Hepatocyte (in vitro differentiated cells): ENCODE data around the gene COMP. TPM values are rescaled to one million over a fixed set of nuclear protein-coding genes. Genes with fewer than 3 reads are reported as not detected.
"Not testable (repeated sequence)": the region's sequence is repeated elsewhere in the genome, so short reads cannot be mapped to it uniquely, and the experiment has no call there.

ENCODE experiments used
- DNase-seq: peaks from one replicate; pipeline ENCODE4 v3.0.0-alpha.2; 2016; ENCODE audit warnings: low spot score
- H2AFZ ChIP-seq: fragments of 200-600 bp; sonication (generic); 2 replicates; pipeline ENCODE4 v1.6.0; 2016; ENCODE audit warnings: antibody characterized with exemption, mild to moderate bottlenecking
- H3K27ac ChIP-seq: fragments of 200-600 bp; sonication (generic); 2 replicates; pipeline ENCODE4 v1.5.1; 2016; ENCODE audit warnings: mild to moderate bottlenecking
- H3K27me3 ChIP-seq: fragments of 200-600 bp; sonication (generic); 2 replicates; pipeline ENCODE4 v1.6.1; 2016
- H3K36me3 ChIP-seq: fragments of 200-600 bp; sonication (generic); replicated peaks from 2 replicates; pipeline ENCODE4 v1.5.1; 2016; ENCODE audit warnings: low read depth; ENCODE audit not compliant: insufficient read depth
- H3K4me1 ChIP-seq: fragments of 200-600 bp; sonication (generic); 2 replicates; pipeline ENCODE4 v1.5.1; 2016; ENCODE audit warnings: mild to moderate bottlenecking, moderate library complexity; ENCODE audit not compliant: insufficient read depth
- H3K4me2 ChIP-seq: fragments of 200-600 bp; sonication (generic); 2 replicates; pipeline ENCODE4 v1.6.0; 2016
- H3K4me3 ChIP-seq: fragments of 200-600 bp; sonication (generic); 2 replicates; pipeline ENCODE4 v1.5.1; 2016; ENCODE audit warnings: mild to moderate bottlenecking
- H3K79me2 ChIP-seq: fragments of 200-600 bp; sonication (generic); 2 replicates; pipeline ENCODE4 v1.6.0; 2017; ENCODE audit warnings: mild to moderate bottlenecking
- H3K9me2 ChIP-seq: fragments of 200-600 bp; sonication (generic); replicated peaks from 2 replicates; pipeline ENCODE4 v1.6.0; 2017; ENCODE audit warnings: mild to moderate bottlenecking; ENCODE audit not compliant: insufficient read depth
- H3K9me3 ChIP-seq: fragments of 200-600 bp; sonication (generic); 2 replicates; pipeline ENCODE4 v1.5.1; 2016; ENCODE audit warnings: low read depth, mild to moderate bottlenecking
- H4K20me1 ChIP-seq: fragments of 200-600 bp; sonication (generic); 2 replicates; pipeline ENCODE4 v1.6.0; 2016; ENCODE audit warnings: mild to moderate bottlenecking; ENCODE audit not compliant: insufficient read depth, poor library complexity, severe bottlenecking
- CTCF ChIP-seq: fragments of 200-600 bp; sonication (generic); IDR thresholded peaks from 2 replicates; pipeline ENCODE4 v1.5.1; 2016; ENCODE audit warnings: antibody characterized with exemption, mild to moderate bottlenecking; ENCODE audit not compliant: poor library complexity
- EZH2 ChIP-seq: fragments of 200-600 bp; sonication (generic); IDR thresholded peaks from 2 replicates; pipeline ENCODE4 v1.6.1; 2016; ENCODE audit warnings: antibody characterized with exemption, mild to moderate bottlenecking, borderline replicate concordance
- EZH2phosphoT487 ChIP-seq: fragments of 200-600 bp; sonication (generic); IDR thresholded peaks from one replicate; pipeline ENCODE4 v1.6.1; 2018; ENCODE audit warnings: antibody characterized with exemption, mild to moderate bottlenecking, low read depth, moderate library complexity; ENCODE audit not compliant: unreplicated experiment, severe bottlenecking
- WGBS: methylation state at CpG from one replicate; pipeline ENCODE4 v1.1.6; 2016; ENCODE audit warnings: low lambda C conversion rate; ENCODE audit errors: missing lambda C conversion rate; 5-methylcytosine and 5-hydroxymethylcytosine counted together
- polyA plus RNA-seq: library from polyadenylated mRNA; unstranded; fragments of >200 nt; fragmentation: Nextera tagmentation; extraction: Ambion mirVana; gene quantifications from 2 replicates; pipeline ENCODE4 v1.2.1, GENCODE V29; 2016
- total RNA-seq: library from RNA; depleted of rRNA; stranded (reverse); fragments of >200 nt; gene quantifications from 2 replicates; pipeline ENCODE4 v1.2.3, GENCODE V29; 2014

COMP gene
- total and polyA plus RNA-seq, 2 experiments from 2014 or later, result 2.8 to 16.3 TPM

- Histone ChIP-seq H3K4me1 (no peaks in the 10 kb centered on the region), H3K79me2 (no peaks in the 10 kb centered on the region), H3K27me3 (no peaks in the 10 kb centered on the region), H3K9me2 (no peaks in the 10 kb centered on the region), H4K20me1 (no peaks in the 10 kb centered on the region), H3K27ac (no peak overlapping the region), H3K4me3 (no peak overlapping the region), H3K36me3 (no peaks in the 10 kb centered on the region), H3K9me3 (no peaks in the 10 kb centered on the region), H3K4me2 (no peak overlapping the region), H2AFZ (no peak overlapping the region)
- 66% methylated on average over 9 of the region's 9 CpGs for WGBS
- TF ChIP-seq CTCF (peak; percentile 21), EZH2phosphoT487 (no peak)
- DNase-seq, result no peak
Observed at GRCh38 chr19:18814063-18814462, 23.0 kb upstream of the COMP start.

GRCh38 chr19:18811638-18812037, 20.5 kb upstream of the COMP start:
- not testable (repeated sequence) for H4K20me1 ChIP-seq, H3K79me2 ChIP-seq, H3K4me1 ChIP-seq, H3K4me2 ChIP-seq, H3K9me2 ChIP-seq, H3K36me3 ChIP-seq, DNase-seq, H3K4me3 ChIP-seq, H2AFZ ChIP-seq, H3K9me3 ChIP-seq, H3K27ac ChIP-seq, H3K27me3 ChIP-seq
- WGBS, result 97% methylated on average over 5 of the region's 5 CpGs

- Histone ChIP-seq H3K9me3 (no peaks in the 10 kb centered on the region), H3K4me2 (no peak overlapping the region), H3K36me3 (no peaks in the 10 kb centered on the region), H3K9me2 (no peaks in the 10 kb centered on the region), H2AFZ (no peak overlapping the region), H3K27ac (peak overlapping the region; percentile 75), H3K79me2 (no peaks in the 10 kb centered on the region), H3K27me3 (no peaks in the 10 kb centered on the region), H4K20me1 (no peaks in the 10 kb centered on the region), H3K4me3 (no peak overlapping the region), H3K4me1 (peaks cover 4% of the 10 kb centered on the region)
- TF ChIP-seq CTCF, result no peak
- TF ChIP-seq EZH2, result no peak
- TF ChIP-seq EZH2phosphoT487, result no peak
- DNase-seq, result peak; percentile 57
- WGBS, result 60% methylated on average over 14 of the region's 14 CpGs
Observed at GRCh38 chr19:18809149-18809868, 18.2 kb upstream of the COMP start.

- no peak overlapping the region for H3K4me2 ChIP-seq
- no peaks in the 10 kb centered on the region for H3K9me3 ChIP-seq
- no peaks in the 10 kb centered on the region for H4K20me1 ChIP-seq
- no peak overlapping the region for H3K4me3 ChIP-seq
- no peaks in the 10 kb centered on the region for H3K79me2 ChIP-seq
- peak; percentile 65 for DNase-seq
- TF ChIP-seq CTCF (no peak), EZH2 (no peak), EZH2phosphoT487 (no peak)
- no peaks in the 10 kb centered on the region for H3K9me2 ChIP-seq
- H3K4me1 ChIP-seq, result peaks cover 4% of the 10 kb centered on the region
- 54% methylated on average over 18 of the region's 19 CpGs for WGBS
- H3K27ac ChIP-seq, result peak overlapping the region; percentile 75
- H2AFZ ChIP-seq, result no peak overlapping the region
- H3K27me3 ChIP-seq, result no peaks in the 10 kb centered on the region
- H3K36me3 ChIP-seq, result no peaks in the 10 kb centered on the region
Observed at GRCh38 chr19:18807861-18808331, 16.8 kb upstream of the COMP start.
